HUES48 (cell line): Measurements from ENCODE around the gene GDE1.
A peak's percentile ranks its signal among the peaks of the same experiment; 100 is the strongest.

Experiments used
- H3K27ac ChIP-seq: one replicate; pipeline ENCODE4 v1.7.0; 2013; ENCODE audit warnings: low read depth, low read length, inconsistent platforms
- H3K27me3 ChIP-seq: 2 replicates; pipeline ENCODE4 v1.6.1; 2013; ENCODE audit warnings: mild to moderate bottlenecking, low read length; ENCODE audit not compliant: control insufficient read depth, insufficient read depth
- H3K36me3 ChIP-seq: 2 replicates; pipeline ENCODE4 v1.6.1; 2013; ENCODE audit warnings: low read length; ENCODE audit not compliant: control insufficient read depth, insufficient read depth
- H3K4me1 ChIP-seq: 2 replicates; pipeline ENCODE4 v1.6.1; 2013; ENCODE audit warnings: mild to moderate bottlenecking, low read length; ENCODE audit not compliant: control insufficient read depth, insufficient read depth
- H3K4me3 ChIP-seq: 2 replicates; pipeline ENCODE4 v1.5.1; 2013; ENCODE audit warnings: mild to moderate bottlenecking, low read depth, low read length
- H3K9ac ChIP-seq: 2 replicates; pipeline ENCODE4 v1.6.1; 2013; ENCODE audit warnings: mild to moderate bottlenecking, low read depth, low read length, moderate library complexity
- H3K9me3 ChIP-seq: 2 replicates; pipeline ENCODE4 v1.6.1; 2013; ENCODE audit warnings: low read length; ENCODE audit not compliant: control insufficient read depth, insufficient read depth

Gene GDE1

DNA sequence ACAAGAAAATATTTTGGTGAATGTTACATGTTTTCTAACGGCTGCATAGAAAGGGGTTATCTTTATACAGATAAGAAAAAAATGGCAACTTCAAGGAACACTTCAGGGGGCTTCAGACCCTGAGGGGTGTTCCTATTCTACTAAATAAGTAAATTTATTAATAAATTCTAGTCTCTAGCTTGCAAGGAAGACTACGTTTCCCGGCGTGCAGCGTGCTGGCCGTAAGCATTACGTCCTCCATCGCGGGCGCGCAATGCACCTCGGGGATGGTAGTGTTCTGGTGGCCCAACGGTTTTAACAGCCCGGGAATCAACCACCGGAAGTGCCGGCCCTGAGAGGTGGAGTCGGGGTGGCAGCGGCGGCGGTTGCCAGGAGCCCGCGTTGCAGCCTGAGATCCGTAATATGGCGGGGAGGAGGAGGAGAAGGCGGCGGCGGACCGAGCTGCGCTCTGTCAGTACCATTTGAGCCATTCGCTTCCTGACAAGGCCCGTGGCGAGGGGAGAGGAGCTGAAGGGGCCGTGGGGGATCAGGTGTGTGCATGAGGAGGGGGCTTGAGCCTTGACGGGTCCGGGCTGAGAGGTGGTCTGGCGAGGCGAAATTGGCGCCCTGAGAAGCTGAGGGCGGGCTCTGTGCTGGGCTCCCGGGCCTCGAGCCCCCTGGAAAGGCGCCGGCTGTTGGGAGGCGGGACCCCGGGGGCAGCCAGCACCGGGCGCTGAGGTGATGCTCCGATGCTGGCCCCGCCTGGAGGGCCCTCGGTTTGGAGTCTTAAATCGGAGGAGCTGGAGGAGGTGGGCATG is 1.9 kb upstream of the GDE1 start, which contains the start of gene CCP110:
Gene CCP110, plus strand, starts transcription at position 384 of the 797 bp plus-strand sequence. CDS start 3,940 bp downstream, outside the sequence.
- H3K4me1 ChIP-seq: peaks cover 24% of the 10 kb centered on the region
- H3K36me3 ChIP-seq: peaks cover 16% of the 10 kb centered on the region
- H3K27me3 ChIP-seq: no peaks in the 10 kb centered on the region
- H3K9ac ChIP-seq: peak within 1 kb of the TSS; percentile 54
- peak within 1 kb of the TSS; percentile 66 for H3K27ac ChIP-seq
- H3K4me3 ChIP-seq: peak within 1 kb of the TSS; percentile 97
- H3K9me3 ChIP-seq: no peaks in the 10 kb centered on the region

DNA sequence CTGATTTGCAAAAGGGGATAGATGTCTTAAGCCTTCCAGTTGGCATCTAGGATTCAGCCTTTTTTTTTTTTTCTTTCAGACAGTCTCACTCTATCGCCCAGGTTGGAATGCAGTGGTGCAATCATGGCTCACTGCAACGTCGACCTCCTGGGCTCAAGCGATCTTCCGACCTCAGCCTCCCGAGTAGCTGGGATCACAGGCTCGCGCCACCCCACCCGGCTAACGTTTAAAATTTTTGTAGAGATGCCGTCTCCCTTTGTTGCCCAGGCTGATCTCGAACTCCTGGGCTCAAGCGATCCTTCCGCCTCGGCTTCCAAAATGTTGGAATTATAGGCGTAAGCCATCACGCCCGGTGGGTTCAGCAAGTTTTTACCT is 1.3 kb upstream of the GDE1 start:
- no peak overlapping the region for H3K27ac ChIP-seq
- peaks cover 13% of the 10 kb centered on the region for H3K36me3 ChIP-seq
- peaks cover 24% of the 10 kb centered on the region for H3K4me1 ChIP-seq
- no peaks in the 10 kb centered on the region for H3K9me3 ChIP-seq
- no peak overlapping the region for H3K4me3 ChIP-seq
- H3K27me3 ChIP-seq: no peaks in the 10 kb centered on the region
- H3K9ac ChIP-seq: no peak overlapping the region

DNA sequence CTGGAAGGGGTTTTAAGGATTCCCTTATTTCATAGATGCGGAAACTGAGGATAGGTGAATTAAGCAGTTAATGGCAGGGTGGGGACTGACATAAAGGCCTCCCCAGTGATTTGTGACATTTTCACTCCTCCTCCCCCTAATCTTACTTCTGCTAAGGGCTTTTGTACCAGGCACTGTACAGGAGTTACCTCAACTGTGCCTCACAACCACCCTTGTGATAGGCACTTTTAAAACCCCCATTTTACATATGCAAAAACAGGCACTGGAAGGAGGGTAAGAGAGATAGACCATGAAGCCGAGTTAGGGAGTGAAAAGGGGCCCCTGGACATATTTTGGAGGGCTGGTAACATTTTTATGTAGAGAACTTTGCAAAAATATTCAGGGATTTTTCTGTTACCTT is 862 bp upstream of the GDE1 start:
- Histone ChIP-seq H3K4me1 (peaks cover 24% of the 10 kb centered on the region), H3K9ac (no peak overlapping the region), H3K4me3 (peak overlapping the region; percentile 84; the same call in 1 of the 2 replicates), H3K36me3 (peaks cover 9% of the 10 kb centered on the region), H3K9me3 (no peaks in the 10 kb centered on the region), H3K27me3 (no peaks in the 10 kb centered on the region), H3K27ac (no peak overlapping the region)

- no peaks in the 10 kb centered on the region for H3K27me3 ChIP-seq
- H3K27ac ChIP-seq: no peak overlapping the region
- H3K4me3 ChIP-seq: peak overlapping the region; percentile 84
- no peak overlapping the region for H3K9ac ChIP-seq
- H3K4me1 ChIP-seq: peaks cover 24% of the 10 kb centered on the region
- peaks cover 9% of the 10 kb centered on the region for H3K36me3 ChIP-seq
- H3K9me3 ChIP-seq: no peaks in the 10 kb centered on the region
Observed at GRCh38 chr16:19522397-19522732, 467 bp upstream of the GDE1 start.

DNA sequence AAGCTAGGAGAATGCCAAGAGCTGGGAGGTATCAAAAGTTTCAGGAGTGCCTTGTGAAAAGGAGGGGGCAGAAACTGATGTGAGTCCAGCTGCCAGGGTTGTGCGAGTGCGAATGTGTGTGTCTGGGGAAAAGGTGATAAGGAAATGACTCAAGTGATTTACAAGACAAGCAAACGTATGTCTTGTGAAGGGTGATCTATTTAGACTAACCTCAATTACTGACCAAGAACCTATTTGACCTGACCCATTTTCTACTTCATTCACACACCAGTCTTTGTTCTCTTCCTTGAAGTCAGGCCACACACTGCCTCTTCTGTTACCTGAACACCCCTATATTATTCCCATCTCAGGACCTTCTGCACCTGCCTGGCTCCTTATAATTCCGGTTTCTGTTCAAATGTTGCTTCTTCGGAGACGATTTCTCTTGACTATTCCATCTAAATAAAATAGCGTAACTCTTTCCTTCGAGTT is 1.0 kb downstream of the GDE1 start:
- H3K4me3 ChIP-seq: peak overlapping the region; percentile 84
- H3K36me3 ChIP-seq: peaks cover 24% of the 10 kb centered on the region
- no peaks in the 10 kb centered on the region for H3K27me3 ChIP-seq
- H3K4me1 ChIP-seq: peaks cover 24% of the 10 kb centered on the region
- no peak overlapping the region for H3K27ac ChIP-seq
- H3K9me3 ChIP-seq: no peaks in the 10 kb centered on the region
- H3K9ac ChIP-seq: peak overlapping the region; percentile 75

DNA sequence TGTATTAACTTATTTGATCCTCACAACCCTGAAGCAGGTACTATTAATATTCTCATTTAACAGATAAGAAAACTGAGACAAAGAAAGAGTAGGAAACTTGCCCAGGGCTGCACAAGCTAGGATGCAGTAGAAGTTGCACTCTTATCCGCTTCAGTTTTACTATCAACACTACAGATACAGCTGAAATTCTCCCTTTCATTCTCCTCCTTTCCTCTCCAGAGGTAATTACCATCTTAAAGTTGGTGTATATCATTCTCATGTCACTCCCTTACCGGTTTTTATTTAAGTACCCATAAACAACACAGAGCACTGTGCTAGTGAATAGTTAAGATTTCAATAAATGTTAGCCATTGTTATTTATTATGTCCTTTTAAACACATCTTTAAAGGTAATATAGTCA is 3.5 kb downstream of the GDE1 start:
- no peak overlapping the region for H3K9ac ChIP-seq
- no peak overlapping the region for H3K4me3 ChIP-seq
- no peaks in the 10 kb centered on the region for H3K9me3 ChIP-seq
- H3K4me1 ChIP-seq: peaks cover 16% of the 10 kb centered on the region
- H3K27ac ChIP-seq: no peak overlapping the region
- peaks cover 46% of the 10 kb centered on the region for H3K36me3 ChIP-seq
- no peaks in the 10 kb centered on the region for H3K27me3 ChIP-seq

- H3K27ac ChIP-seq: no peak overlapping the region
- H3K27me3 ChIP-seq: no peaks in the 10 kb centered on the region
- H3K36me3 ChIP-seq: peaks cover 55% of the 10 kb centered on the region
- H3K4me1 ChIP-seq: peaks cover 13% of the 10 kb centered on the region
- no peaks in the 10 kb centered on the region for H3K9me3 ChIP-seq
- no peak overlapping the region for H3K4me3 ChIP-seq
- no peak overlapping the region for H3K9ac ChIP-seq
Observed at GRCh38 chr16:19517424-19518089, 4.3 kb downstream of the GDE1 start.

DNA sequence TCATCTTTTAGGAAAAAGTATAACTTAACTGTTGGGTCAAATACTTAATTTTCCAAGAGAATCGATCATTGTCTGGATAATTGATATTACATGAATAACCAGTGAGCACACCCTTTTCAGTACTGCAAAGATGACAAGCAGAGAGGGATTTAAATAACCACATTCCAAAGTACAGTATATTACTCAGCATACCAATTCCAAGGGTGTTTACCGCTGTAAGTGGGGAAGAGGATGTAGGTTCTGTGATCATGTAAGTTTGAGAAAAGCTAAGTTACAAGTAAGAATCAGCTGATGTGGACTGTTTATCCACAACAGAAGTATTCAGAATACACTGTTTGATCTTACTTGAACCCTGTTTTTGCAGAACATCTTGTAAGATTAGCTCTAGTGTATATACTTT is 6.1 kb downstream of the GDE1 start:
- peaks cover 4% of the 10 kb centered on the region; the same call in 1 of the 2 replicates for H3K4me1 ChIP-seq

GRCh38 chr16:19513377-19514053 is 8.4 kb downstream of the GDE1 start:
- Histone ChIP-seq H3K9me3 (no peaks in the 10 kb centered on the region), H3K9ac (no peak overlapping the region), H3K4me1 (no peaks in the 10 kb centered on the region), H3K27ac (no peak overlapping the region), H3K36me3 (peaks cover 83% of the 10 kb centered on the region), H3K27me3 (no peaks in the 10 kb centered on the region), H3K4me3 (no peak overlapping the region)

More for the DNA sequence above, 6.1 kb downstream of the GDE1 start:
- Histone ChIP-seq H3K27ac (no peak overlapping the region), H3K4me3 (no peak overlapping the region), H3K9me3 (no peaks in the 10 kb centered on the region), H3K9ac (no peak overlapping the region), H3K36me3 (peaks cover 66% of the 10 kb centered on the region), H3K27me3 (no peaks in the 10 kb centered on the region)

DNA sequence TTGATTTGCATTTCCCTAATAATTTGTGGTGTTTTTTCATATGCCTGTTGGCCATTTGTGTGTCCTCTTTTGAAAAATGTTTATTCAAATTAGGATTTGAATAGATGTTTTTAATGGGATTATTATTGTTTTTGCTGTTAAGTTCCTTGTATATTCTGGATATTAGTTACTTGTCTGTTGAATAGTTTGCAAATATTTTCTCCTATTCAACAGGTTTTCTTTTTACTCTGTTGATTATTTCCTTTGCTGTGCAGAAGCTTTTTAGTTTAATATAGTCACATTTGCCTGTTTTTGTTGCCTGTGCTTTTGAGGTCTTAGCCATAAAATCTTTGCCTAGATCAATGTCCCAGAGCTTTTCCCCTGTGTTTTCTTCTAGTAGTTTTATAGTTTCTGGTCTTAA is 9.6 kb downstream of the GDE1 start:
- H3K9ac ChIP-seq: no peak overlapping the region
- H3K27ac ChIP-seq: no peak overlapping the region
- no peak overlapping the region for H3K4me3 ChIP-seq
- H3K4me1 ChIP-seq: no peaks in the 10 kb centered on the region
- H3K36me3 ChIP-seq: peaks cover 88% of the 10 kb centered on the region
- no peaks in the 10 kb centered on the region for H3K27me3 ChIP-seq
- no peaks in the 10 kb centered on the region for H3K9me3 ChIP-seq

DNA sequence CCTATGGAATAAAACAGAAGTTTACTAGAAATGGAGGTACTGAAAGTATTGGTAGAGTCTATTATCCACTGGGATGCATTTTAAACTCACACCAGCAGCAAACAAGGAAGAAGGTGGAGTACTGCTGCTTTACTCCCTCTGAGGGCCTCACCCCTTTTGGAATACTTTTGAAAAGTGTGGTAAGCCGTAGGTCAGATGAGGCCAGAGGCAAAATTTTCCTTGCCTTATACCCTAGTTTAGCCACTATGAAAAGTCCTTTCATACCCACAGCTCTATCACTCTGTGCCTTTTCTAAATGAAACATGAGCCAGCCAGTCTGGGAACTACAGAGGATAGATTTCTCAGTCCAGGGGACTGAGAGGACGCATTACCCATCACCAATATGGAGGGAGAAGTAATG is 14.0 kb downstream of the GDE1 start:
- Histone ChIP-seq H3K9ac (no peak overlapping the region), H3K27ac (no peak overlapping the region), H3K4me3 (no peak overlapping the region), H3K36me3 (peaks cover 84% of the 10 kb centered on the region), H3K4me1 (no peaks in the 10 kb centered on the region), H3K9me3 (no peaks in the 10 kb centered on the region), H3K27me3 (no peaks in the 10 kb centered on the region)
